Caco-2 (cell line): Measurements from ENCODE around the gene PRRC1. TPM values are rescaled to one million over a fixed set of nuclear protein-coding genes. Genes with fewer than 3 reads are reported as not detected.

Experiments
- BruUV-seq: library from RNA; stranded (reverse); fragments of 400-500 nt; replicated peaks from 2 replicates; lab custom pipeline; 2021; lab: Mats Ljungman, UMichigan
- CTCF ChIA-PET: fragments of 300-600 bp; sonication (Branson Sonifier 250); formaldehyde crosslinking; loops from one replicate; lab custom pipeline; 2022; ENCODE audit warnings: antibody characterized with exemption; lab: Charles Lee
- POLR2A ChIA-PET: fragments of 300-600 bp; sonication (Branson Sonifier 250); formaldehyde crosslinking; loops from one replicate; lab custom pipeline; 2022; ENCODE audit warnings: antibody characterized with exemption; lab: Charles Lee
- DNase-seq, 2 experiments: peaks; one replicate each; pipeline versions ENCODE4 v3.0.0 to v3.0.0-alpha.2; 2020 to 2022
- H3K27me3 ChIP-seq: replicated peaks from 2 replicates; pipeline ENCODE4 v1.6.0; 2011; ENCODE audit warnings: low read length; ENCODE audit not compliant: control insufficient read depth, insufficient read depth
- H3K36me3 ChIP-seq: 2 replicates; pipeline ENCODE4 v1.5.1; 2011; ENCODE audit warnings: low read length; ENCODE audit not compliant: control insufficient read depth, insufficient read depth
- H3K4me1 ChIP-seq: fragments of 250-450 bp; sonication (Bioruptor Pico); 2 replicates; pipeline ENCODE4 v1.5.1; 2020; ENCODE audit warnings: mild to moderate bottlenecking
- H3K4me3 ChIP-seq: 2 replicates; pipeline ENCODE4 v1.5.1; 2011; ENCODE audit warnings: low read depth, mild to moderate bottlenecking, control low read depth, low read length
- H3K9me3 ChIP-seq: fragments of 250-450 bp; sonication (Bioruptor Pico); 2 replicates; pipeline ENCODE4 v1.5.1; 2020; ENCODE audit warnings: mild to moderate bottlenecking, moderate library complexity
- H3K27ac Mint-ChIP-seq: one replicate; pipeline ENCODE4 v1.8.0; 2022; ENCODE audit warnings: mixed read lengths; ENCODE audit not compliant: unreplicated experiment
- H3K27me3 Mint-ChIP-seq: one replicate; pipeline ENCODE4 v1.8.0; 2022; ENCODE audit warnings: mixed read lengths; ENCODE audit not compliant: insufficient read depth, unreplicated experiment
- H3K36me3 Mint-ChIP-seq: one replicate; pipeline ENCODE4 v1.8.0; 2022; ENCODE audit warnings: mild to moderate bottlenecking, mixed read lengths; ENCODE audit not compliant: insufficient read depth, unreplicated experiment
- H3K4me1 Mint-ChIP-seq: one replicate; pipeline ENCODE4 v1.8.0; 2022; ENCODE audit warnings: low read depth, mixed read lengths; ENCODE audit not compliant: unreplicated experiment
- H3K4me3 Mint-ChIP-seq: one replicate; pipeline ENCODE4 v1.8.0; 2022; ENCODE audit warnings: mild to moderate bottlenecking, moderate library complexity, mixed read lengths; ENCODE audit not compliant: unreplicated experiment
- H3K9me3 Mint-ChIP-seq: one replicate; pipeline ENCODE4 v1.8.0; 2022; ENCODE audit warnings: mixed read lengths; ENCODE audit not compliant: unreplicated experiment
- intact Hi-C: fragments of 100-400 bp; cut with micrococcal nuclease; formaldehyde crosslinking; loops from one replicate; pipeline ENCODE4 v1.10.0; 2022; ENCODE audit not compliant: unreplicated experiment
- total RNA-seq: library from RNA; stranded (reverse); gene quantifications from 2 replicates; pipeline ENCODE4 v1.2.3, GENCODE V29; 2022
- TF ChIP-seq, protein P1 (sequence below), 2 experiments: fragments of 200-600 bp in 1 of 2; IDR thresholded peaks; 1 replicate in 1 of 2; 2 replicates in 1 of 2; pipeline versions ENCODE4 v1.5.1 to v1.8.0; 2011 to 2022; ENCODE audit warnings: antibody characterized with exemption in 1 of 2, control low read depth in 1 of 2, inconsistent platforms in 1 of 2, low read depth in 1 of 2, low read length in 1 of 2, mild to moderate bottlenecking in 1 of 2, moderate library complexity in 1 of 2; ENCODE audit not compliant: insufficient read depth in 1 of 2, severe bottlenecking in 1 of 2, unreplicated experiment in 1 of 2

The PRRC1 gene
- total RNA-seq, 1 experiment from 2014 or later: 81.7 TPM

DNA sequence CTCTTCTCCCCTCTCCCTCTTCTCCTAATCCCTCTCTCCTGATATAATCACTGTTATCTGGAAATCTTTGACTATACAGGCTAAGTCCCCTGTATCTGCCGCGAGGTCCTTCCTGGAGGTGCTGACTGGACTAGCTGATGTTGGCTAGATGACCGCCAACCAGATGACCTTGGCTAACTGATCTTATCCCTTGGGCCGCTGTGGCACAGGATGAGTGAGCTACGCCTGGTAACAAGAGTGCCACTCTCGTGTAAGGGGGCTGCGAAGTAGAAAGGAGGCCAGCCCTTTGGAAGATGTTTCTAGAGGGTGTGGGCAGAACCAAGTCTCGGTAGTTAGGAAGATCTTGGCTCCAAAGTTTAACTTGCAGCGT is 345 bp upstream of the PRRC1 start:
- no peak for DNase-seq
- peaks cover 24% of the 10 kb centered on the region for H3K9me3 Mint-ChIP-seq
- no peaks in the 10 kb centered on the region for H3K27me3 ChIP-seq
- TF ChIP-seq, protein P1, sequence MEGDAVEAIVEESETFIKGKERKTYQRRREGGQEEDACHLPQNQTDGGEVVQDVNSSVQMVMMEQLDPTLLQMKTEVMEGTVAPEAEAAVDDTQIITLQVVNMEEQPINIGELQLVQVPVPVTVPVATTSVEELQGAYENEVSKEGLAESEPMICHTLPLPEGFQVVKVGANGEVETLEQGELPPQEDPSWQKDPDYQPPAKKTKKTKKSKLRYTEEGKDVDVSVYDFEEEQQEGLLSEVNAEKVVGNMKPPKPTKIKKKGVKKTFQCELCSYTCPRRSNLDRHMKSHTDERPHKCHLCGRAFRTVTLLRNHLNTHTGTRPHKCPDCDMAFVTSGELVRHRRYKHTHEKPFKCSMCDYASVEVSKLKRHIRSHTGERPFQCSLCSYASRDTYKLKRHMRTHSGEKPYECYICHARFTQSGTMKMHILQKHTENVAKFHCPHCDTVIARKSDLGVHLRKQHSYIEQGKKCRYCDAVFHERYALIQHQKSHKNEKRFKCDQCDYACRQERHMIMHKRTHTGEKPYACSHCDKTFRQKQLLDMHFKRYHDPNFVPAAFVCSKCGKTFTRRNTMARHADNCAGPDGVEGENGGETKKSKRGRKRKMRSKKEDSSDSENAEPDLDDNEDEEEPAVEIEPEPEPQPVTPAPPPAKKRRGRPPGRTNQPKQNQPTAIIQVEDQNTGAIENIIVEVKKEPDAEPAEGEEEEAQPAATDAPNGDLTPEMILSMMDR (IDR thresholded peaks at IDR 0.05; ENCODE audit: insufficient read depth in 1 of 2, low read depth in 1 of 2, low read length in 1 of 2, severe bottlenecking in 1 of 2, unreplicated experiment in 1 of 2): no peak
- BruUV-seq: no TSS peak
- ChIA-PET CTCF (no interaction called here), POLR2A (interaction anchor here (0.6 kb wide), 1 partner anchor 1271 kb away, joined by 3 read pairs; no protein-coding TSS in a partner anchor)
- peaks cover 2% of the 10 kb centered on the region; the same call in 1 of the 2 replicates for H3K36me3 ChIP-seq
- peaks cover 6% of the 10 kb centered on the region for H3K9me3 ChIP-seq
- peaks cover 13% of the 10 kb centered on the region for H3K4me1 Mint-ChIP-seq
- peak overlapping the region; percentile 79 for H3K4me3 Mint-ChIP-seq
- H3K4me1 ChIP-seq: peaks cover 4% of the 10 kb centered on the region; the same call in 1 of the 2 replicates
- intact Hi-C loops: no loop called here
- H3K36me3 Mint-ChIP-seq: peaks cover 29% of the 10 kb centered on the region
- no peaks in the 10 kb centered on the region for H3K27me3 Mint-ChIP-seq
- H3K27ac Mint-ChIP-seq: peak overlapping the region; percentile 78
- peak overlapping the region; percentile 92 for H3K4me3 ChIP-seq

DNA sequence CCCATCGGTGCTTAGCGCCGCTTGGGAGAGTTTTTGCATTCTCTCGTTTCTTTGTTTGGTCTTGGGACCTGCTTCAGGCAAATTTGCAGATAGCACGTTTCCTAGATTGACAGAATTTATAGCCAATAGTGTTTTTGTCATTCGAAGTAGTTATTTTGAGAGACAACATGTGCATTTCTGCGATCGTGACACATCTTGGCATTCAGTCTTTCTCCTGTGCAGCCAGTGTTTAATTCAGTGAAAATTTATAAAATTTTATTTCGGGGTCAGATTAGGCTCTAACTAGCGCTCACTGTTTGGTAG is 830 bp downstream of the PRRC1 start:
- H3K27ac Mint-ChIP-seq: peak overlapping the region; percentile 78
- no TSS peak for BruUV-seq
- peaks cover 13% of the 10 kb centered on the region for H3K4me1 Mint-ChIP-seq
- intact Hi-C loops: loop anchor here (1.0 kb wide), 1 partner anchor 488 kb away; the partner anchor contains the start of gene MARCHF3
- no peak for DNase-seq
- POLR2A ChIA-PET: interaction anchor here (0.6 kb wide), 1 partner anchor 64 kb away, joined by 4 read pairs; no protein-coding TSS in a partner anchor
- no peaks in the 10 kb centered on the region for H3K27me3 Mint-ChIP-seq
- peaks cover 37% of the 10 kb centered on the region for H3K36me3 Mint-ChIP-seq
- peaks cover 2% of the 10 kb centered on the region; the same call in 1 of the 2 replicates for H3K36me3 ChIP-seq
- TF ChIP-seq, protein P1 (IDR thresholded peaks at IDR 0.05; ENCODE audit: insufficient read depth in 1 of 2, low read depth in 1 of 2, low read length in 1 of 2, severe bottlenecking in 1 of 2, unreplicated experiment in 1 of 2): no peak
- H3K4me1 ChIP-seq: peaks cover 4% of the 10 kb centered on the region; the same call in 1 of the 2 replicates
- H3K27me3 ChIP-seq: no peaks in the 10 kb centered on the region
- peak overlapping the region; percentile 92 for H3K4me3 ChIP-seq
- H3K4me3 Mint-ChIP-seq: peak overlapping the region; percentile 79
- H3K9me3 Mint-ChIP-seq: peaks cover 25% of the 10 kb centered on the region
- CTCF ChIA-PET: interaction anchor here (1.2 kb wide), 1 partner anchor 19 kb away, joined by 3 read pairs; no protein-coding TSS in a partner anchor
- peaks cover 6% of the 10 kb centered on the region for H3K9me3 ChIP-seq

DNA sequence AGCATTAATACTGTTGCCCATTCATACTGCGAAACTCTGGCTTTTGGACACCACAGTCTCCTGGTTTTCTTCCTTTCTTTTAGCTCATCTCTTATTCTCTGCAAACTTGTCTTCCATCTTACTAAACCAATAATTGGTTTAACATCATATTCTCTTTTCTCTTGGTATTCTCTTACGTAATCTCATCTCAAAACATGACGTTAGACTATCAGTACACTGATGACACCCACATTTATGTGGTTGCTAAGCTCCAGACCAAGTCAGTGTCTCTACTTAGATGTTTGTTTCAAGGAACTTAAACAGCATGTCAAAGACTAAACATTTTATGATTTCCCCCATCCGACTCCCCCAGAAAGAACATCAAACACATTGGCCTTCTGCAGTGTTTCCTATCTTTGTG is 2.1 kb downstream of the PRRC1 start:
- no TSS peak for BruUV-seq
- no peaks in the 10 kb centered on the region for H3K27me3 Mint-ChIP-seq
- DNase-seq: no peak
- Histone ChIP-seq H3K36me3 (peaks cover 3% of the 10 kb centered on the region), H3K4me3 (no peak overlapping the region), H3K27me3 (no peaks in the 10 kb centered on the region), H3K9me3 (peaks cover 6% of the 10 kb centered on the region), H3K4me1 (peaks cover 4% of the 10 kb centered on the region; the same call in 1 of the 2 replicates)
- peaks cover 50% of the 10 kb centered on the region for H3K36me3 Mint-ChIP-seq
- POLR2A ChIA-PET: no interaction called here
- TF ChIP-seq, protein P1 (IDR thresholded peaks at IDR 0.05; ENCODE audit: insufficient read depth in 1 of 2, low read depth in 1 of 2, low read length in 1 of 2, severe bottlenecking in 1 of 2, unreplicated experiment in 1 of 2): no peak
- H3K27ac Mint-ChIP-seq: no peak overlapping the region
- intact Hi-C loops: no loop called here
- CTCF ChIA-PET: no interaction called here
- peaks cover 13% of the 10 kb centered on the region for H3K4me1 Mint-ChIP-seq
- peaks cover 25% of the 10 kb centered on the region for H3K9me3 Mint-ChIP-seq
- peak overlapping the region; percentile 79 for H3K4me3 Mint-ChIP-seq
